HG02678 (cell line): Measurements from ENCODE around the gene MAP3K2.
"Not testable (repeated sequence)": the region's sequence is repeated elsewhere in the genome, so short reads cannot be mapped to it uniquely, and the experiment has no call there.

Source experiments
- ATAC-seq: cut with Tn5 transposase; IDR thresholded peaks from one replicate; pipeline ENCODE4 v1.9.1; 2021; ENCODE audit warnings: mild to moderate bottlenecking, moderate library complexity; ENCODE audit not compliant: unreplicated experiment

The MAP3K2 gene

GRCh38 chr2:127353873-127354676 is 33.7 kb downstream of the MAP3K2 start:
- ATAC-seq: not testable (repeated sequence)

DNA sequence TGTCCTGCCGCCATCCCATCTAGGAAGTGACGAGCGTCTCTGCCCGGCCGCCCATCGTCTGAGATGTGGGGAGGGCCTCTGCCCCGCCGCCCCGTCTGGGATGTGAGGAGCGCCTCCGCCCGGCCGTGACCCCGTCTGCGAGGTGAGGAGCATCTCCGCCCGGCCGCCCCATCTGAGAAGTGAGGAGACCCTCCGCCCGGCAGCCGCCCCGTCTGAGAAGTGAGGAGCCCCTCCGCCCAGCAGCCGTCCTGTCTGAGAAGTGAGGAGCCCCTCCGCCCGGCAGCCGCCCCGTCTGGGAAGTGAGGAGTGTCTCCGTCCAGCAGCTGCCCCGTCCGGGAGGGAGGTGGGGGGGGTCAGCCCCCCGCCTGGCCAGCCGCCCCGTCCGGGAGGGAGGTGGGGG is 34.6 kb downstream of the MAP3K2 start:
- not testable (repeated sequence) for ATAC-seq

DNA sequence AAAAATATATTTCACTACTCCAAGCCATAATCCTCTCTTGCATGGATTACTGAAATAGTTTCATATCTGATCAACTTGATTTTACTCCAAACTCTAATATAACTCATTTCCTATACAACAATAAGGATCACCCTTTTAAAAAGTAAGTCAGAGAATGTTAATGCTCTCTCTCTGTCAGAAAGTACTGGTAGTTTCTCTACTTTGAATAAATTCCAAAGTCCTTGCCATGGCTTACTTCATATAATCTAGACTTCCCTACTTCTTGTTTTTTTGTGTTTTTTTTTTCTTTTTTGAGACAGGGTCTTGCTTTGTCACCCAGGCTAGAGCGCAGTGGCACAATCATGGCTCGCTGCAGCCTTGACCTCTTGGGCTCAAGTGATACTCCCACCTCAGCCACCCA is 36.2 kb downstream of the MAP3K2 start:
- ATAC-seq: no peak

- ATAC-seq: no peak
Measured at GRCh38 chr2:127348426-127349000, 39.3 kb downstream of the MAP3K2 start.

GRCh38 chr2:127347734-127348392 is 39.9 kb downstream of the MAP3K2 start:
- no peak for ATAC-seq

- no peak for ATAC-seq
Measured at GRCh38 chr2:127347015-127347414, 40.8 kb downstream of the MAP3K2 start.

GRCh38 chr2:127343277-127343676 is 44.5 kb downstream of the MAP3K2 start:
- ATAC-seq: no peak

DNA sequence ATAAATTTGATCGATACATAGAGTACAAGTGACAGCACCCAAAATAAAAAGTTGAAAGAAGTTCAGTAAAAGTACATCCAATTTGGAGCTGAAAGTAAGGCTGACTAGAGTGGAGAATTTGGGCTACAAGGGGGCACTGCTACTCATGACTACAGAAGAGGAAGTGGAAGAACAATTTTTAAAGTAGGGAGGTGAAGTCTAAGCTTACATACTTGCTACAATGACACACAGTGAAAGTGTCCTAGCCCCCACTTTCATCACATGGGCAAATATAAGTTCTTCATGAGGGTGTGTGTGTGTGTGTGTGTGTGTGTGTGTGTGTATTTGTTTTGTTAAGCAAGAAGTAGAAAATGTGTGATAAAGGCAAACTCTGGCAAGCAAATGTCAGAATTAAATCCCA is 45.7 kb downstream of the MAP3K2 start:
- ATAC-seq: no peak

DNA sequence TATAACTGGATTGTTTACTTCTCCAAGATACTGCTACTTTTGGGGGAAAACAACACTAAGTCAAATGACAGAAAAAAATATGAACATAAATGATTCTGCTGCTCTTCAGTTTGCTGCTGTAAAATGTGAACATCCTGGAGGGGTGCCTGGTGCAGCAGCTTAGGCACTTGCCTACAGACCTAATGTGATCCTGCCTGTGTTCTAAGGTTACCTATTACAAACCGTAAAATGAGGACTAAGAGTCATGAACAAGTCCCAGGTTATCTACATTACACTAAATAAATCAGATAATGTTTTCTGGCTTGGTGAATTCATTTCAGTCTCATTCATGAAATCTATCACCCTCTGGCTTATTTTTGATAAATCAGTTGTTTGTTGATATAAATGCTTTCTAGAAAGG is 55.4 kb downstream of the MAP3K2 start:
- ATAC-seq: no peak

- ATAC-seq: peak; percentile 90
Measured at GRCh38 chr2:127330753-127331152, 57.0 kb downstream of the MAP3K2 start.

DNA sequence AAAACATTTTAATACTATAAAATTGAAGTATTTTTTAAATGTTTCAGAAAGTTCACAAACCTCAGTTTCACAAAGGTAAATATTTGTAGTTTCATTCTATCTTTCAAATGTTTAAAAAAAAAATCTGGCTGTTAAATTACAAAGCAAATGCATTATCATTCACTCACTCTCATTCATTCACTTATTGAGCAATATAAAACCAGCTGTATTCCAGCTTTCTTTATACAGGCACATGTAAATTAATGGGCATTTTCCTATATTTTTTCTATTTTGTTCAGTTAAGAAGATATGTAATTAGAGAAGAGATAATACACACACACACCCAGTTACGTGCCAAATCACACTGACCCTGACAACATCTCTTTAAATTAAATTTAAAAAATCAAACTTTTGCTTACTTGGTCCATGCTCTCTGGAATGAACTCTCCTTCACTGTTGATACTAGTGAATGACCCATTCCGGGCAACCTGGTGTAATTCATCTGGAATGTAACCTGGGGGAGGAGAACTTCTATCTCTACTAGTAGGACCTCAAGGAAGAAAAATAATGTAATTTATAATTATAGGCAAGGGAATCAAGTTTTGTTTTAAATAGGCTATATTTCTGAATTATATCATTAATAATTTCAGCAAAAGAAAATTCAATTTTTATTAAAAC is 61.4 kb downstream of the MAP3K2 start:
- ATAC-seq: no peak

DNA sequence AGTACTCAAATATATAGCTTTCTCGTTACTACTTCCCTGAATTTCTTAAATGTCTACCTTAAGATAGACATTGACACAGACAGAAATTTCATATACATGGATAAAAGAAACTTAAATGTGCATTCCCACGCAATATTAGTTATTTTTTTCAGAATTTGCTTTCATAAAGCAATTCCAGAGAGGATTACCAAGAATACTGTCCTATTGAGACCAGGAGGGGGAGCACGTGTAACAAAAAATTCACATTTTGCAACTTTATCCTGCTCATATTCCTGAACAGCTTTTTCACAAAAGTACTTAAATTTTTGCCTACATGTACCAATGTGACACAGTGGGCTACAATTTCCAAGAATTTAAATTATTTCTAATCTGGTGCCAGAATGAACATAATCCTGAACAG is 63.1 kb downstream of the MAP3K2 start:
- ATAC-seq: no peak

DNA sequence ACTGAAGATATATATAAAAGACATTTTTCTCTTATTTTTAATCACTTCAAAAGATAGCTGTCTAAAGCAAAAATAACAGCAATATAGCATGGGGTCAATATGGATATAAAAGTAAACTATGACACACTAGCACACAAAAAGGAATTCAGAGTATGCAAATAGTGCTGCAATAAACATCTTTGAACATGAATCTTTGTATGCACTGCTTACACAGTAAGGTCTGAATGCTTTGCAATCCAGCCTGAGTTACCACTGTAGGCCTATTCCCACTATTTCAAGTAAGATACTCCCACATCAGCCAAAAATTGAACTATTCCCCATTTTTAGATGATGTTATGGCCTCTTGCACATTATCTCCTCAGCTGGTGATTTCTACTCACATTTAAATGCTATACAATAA is 66.5 kb downstream of the MAP3K2 start:
- no peak for ATAC-seq

DNA sequence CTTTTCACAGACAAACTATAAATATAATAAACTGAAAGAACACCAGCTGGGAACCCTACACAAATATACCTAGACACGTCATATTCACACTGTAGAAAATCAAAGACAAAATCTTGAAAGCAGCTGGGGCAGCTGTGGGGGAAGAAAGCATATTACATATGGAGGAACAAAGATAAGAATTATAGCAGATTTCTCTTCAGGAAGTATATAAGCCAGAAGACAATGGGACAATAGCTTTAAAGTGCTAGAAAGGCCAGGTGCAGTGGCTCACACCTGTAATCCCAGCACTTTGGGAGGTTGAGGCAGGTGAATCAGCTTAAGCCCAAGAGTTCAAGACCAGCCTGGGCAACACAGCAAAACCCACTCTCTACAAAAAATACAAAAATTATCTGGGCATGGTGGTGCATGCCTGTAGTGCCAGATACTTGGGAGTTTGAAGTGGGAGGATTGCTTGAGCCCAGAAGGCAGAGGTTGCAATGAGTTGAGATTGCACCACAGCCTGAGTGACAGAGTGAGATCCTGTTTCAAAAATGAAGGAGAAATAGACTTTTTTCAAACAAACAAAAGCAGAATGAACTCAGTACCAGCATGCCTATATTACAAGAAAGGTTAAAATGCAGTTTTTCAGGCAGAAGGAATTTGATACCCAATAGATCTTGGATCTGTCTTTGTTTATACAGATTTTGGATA is 67.0 kb downstream of the MAP3K2 start:
- no peak for ATAC-seq

GRCh38 chr2:127320067-127320466 is 67.7 kb downstream of the MAP3K2 start:
- no peak for ATAC-seq

DNA sequence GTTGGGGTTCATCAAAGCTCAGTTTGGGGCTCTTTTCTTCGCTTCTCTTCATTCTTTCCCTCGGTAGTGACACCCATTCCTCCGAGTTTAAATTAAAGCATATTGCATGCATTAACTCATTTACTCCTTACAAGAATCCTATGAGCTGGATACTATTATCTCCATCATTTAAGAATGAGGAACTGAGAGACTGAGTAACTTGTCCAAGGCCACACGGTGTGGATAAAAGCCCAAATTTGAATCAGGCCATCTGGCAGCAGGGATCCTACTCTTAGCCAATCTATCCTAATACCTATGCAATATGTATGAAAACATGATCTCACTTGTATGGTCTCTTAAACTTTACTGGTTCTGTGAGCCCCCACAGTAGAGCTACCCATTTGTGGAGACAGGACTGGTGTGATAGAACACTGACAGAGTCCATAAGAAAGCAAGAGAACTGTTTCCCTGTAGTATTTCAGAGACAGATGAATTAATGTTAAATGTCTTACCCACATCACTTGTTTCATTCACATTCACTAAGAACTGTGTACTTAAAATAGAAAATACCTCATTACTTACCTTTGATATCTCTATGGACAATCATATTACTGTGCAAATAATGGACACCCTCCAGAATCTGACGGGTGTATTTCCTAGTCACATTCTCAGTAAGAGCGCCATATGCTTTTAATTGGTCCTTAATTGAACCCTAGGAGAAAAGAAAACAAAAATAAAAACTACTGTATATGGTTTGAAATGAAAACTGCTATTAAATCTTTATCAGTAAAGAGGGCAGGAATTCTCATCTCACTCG is 73.4 kb downstream of the MAP3K2 start:
- no peak for ATAC-seq

DNA sequence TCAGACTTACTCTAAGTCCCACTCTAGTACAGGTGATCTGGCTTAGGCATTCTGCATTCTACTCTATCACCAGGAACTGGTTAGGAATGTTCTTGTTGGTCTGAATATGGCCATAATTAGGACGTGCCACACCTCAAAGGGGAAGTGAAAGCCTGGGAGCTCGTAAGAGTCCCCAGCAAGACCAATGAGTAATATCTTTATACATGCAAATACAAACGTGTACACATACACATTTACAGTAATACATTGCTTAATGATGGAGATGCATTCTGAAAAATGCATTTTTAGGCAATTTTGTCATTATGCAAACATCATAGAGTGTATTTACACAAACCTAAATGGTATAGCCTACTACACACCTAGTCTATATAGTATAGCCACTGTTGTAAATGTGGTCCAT is 74.4 kb downstream of the MAP3K2 start:
- peak; percentile 97 for ATAC-seq

DNA sequence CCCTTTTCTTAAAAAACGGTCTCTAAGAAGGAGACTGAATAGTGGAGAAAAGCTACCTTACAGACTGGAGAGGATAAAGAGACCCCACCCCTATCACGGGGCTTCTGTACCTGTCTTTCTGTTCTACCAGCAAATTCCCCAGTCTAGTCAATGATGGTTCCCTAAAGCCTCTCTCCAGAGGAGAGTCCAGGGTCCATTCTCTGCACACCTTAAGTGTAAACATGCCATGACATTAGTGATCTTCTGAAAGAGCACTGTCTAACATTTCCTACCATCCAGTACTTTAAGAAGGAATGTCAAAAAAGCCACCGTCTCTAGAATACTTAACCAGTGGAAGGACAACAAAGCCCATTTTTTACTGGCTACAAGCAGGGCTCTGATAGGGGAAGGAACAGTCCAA is 76.8 kb downstream of the MAP3K2 start:
- no peak for ATAC-seq

DNA sequence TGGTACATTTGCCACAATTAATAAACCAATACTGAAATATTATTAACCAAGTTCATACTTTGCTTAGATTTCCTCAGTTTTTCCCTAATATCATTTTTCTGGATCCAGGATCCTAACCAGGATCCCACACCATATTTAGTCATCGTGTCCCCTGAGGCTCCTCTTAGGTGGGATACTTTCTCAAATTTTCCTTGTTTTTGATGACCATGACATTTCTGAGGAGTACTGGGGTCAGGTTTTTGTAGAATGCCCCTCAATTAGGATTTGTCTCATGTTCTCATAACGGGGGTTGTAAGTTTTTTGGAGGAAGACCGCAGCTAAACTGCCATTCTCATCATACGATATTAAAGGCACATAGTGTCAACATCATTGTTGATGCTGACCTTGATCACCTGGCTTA is 78.3 kb downstream of the MAP3K2 start:
- no peak for ATAC-seq

- no peak for ATAC-seq
Measured at GRCh38 chr2:127308586-127309138, 79.1 kb downstream of the MAP3K2 start.
